Right renal pelvis (tissue), 4 donors: ENCODE measurements around the gene ASTN2. TPM values are rescaled to one million over a fixed set of nuclear protein-coding genes. Genes with fewer than 3 reads are reported as not detected.

ENCODE experiments used
- DNase-seq, 4 donors: peaks; one replicate each; pipeline ENCODE4 v3.0.0-alpha.2; 2013; ENCODE audit warnings: low read depth in 4 of 4, low spot score in 3 of 4, missing footprints in 1 of 4
- polyA plus RNA-seq, 4 donors: library from polyadenylated mRNA; unstranded; fragments of 120-200 nt; gene quantifications; one replicate each; pipeline ENCODE4 v1.2.1, GENCODE V29; 2013; ENCODE audit not compliant: insufficient read length in 4 of 4

The ASTN2 gene
- polyA plus RNA-seq, 4 donors = 15.1 to 17.7 (median 16.1) TPM

DNA sequence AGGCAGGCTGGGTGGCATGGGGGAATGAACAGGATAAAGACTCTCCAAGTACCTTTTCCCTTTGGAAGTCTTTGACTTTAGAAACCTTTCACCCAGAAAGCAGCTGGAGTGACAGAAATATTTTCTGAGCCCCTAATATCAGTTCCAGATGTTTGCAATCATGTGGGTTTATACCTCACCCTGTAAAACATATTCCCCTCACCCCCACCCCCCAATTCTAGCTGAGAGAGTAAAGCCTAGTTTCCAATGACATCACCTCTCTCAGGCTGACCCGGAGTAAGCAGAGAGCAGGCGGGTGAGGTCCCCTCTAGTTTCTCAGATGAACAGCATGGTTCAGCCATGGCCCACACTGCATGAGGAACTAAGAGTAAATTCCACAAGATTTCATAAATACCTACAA lies 810.6 kb downstream of the ASTN2 start:
- DNase-seq = no peak

DNA sequence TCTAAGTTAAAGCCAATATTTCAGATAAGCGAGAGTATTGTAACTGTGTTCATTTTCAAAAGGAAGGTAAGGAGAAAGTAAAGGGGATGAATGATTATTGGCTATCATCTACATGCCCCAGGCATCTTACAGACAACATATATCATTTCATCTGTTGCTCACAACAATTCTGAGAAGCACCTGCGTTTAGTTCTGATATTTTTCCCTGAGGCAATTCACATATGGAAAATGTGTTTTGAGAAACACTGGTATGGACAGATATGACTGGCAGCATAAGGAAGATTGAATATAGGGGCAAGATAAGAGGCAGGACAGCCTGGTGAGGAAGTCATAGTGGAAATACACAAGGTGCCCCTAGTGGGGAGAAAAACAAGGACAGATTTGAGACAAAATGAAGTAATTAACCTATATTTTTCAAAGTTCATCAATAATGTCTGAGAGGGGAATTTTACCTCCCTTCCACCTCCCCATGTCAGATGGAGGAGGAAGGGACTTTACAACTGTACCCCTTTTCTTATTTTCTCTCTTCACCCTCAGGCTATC lies 815.4 kb downstream of the ASTN2 start:
- no peak for DNase-seq

DNA sequence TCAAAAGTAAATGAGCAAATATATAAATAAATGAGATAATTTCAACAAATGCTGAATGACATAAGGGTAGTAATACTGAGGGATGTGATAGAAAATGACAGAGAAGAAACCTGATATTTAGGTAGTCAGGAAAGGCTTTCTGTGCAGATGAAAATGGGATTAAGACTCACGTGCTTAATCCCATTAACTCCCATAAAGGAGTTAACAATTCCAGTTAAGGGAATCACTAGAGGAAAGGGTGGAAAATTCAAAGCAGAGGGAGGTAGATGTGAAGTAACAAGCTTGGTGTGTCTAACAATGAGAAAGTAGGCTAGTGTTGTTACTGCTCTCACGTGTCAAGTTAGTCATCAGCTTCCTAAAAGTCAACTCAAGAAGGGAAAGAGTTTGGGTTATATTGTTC lies 818.2 kb downstream of the ASTN2 start:
- no peak for DNase-seq

DNA sequence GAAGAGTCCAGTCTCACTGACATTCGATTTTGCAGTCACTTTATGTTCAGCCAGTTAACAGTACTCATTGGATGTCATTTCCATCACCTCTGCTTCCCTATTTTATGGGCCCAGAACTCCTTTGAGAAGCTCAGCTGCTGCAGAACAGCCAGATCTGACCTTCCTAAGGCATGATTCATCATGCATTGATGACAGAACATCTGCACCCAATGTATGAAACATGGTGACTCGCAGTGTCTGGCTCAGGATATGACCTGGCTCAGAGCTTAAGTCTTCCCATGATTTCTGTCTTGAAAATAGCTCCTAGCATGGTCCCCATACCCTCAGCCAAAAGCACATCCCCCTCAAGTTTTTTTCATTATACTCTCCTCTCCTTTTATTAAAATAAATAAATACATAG lies 820.3 kb downstream of the ASTN2 start:
- no peak for DNase-seq

DNA sequence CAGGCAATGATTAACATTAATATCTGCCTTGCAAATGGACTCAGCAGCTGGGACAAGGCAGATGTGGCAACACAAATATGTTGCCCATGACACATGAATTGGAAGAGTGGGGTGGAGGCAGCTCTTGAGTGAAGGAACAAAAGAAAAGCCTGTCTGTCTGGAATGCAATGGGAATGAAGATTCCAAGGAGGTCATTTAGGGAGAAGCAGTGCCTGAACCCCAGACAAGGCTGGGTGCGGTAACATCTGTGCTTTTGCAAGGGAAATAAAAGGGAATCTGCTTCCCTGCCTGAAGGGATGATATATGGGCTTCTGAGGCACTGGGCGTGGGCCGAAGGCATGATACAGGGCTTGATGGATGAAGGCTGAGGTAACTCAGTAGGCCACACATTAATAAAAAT lies 821.9 kb downstream of the ASTN2 start:
- DNase-seq = no peak

DNA sequence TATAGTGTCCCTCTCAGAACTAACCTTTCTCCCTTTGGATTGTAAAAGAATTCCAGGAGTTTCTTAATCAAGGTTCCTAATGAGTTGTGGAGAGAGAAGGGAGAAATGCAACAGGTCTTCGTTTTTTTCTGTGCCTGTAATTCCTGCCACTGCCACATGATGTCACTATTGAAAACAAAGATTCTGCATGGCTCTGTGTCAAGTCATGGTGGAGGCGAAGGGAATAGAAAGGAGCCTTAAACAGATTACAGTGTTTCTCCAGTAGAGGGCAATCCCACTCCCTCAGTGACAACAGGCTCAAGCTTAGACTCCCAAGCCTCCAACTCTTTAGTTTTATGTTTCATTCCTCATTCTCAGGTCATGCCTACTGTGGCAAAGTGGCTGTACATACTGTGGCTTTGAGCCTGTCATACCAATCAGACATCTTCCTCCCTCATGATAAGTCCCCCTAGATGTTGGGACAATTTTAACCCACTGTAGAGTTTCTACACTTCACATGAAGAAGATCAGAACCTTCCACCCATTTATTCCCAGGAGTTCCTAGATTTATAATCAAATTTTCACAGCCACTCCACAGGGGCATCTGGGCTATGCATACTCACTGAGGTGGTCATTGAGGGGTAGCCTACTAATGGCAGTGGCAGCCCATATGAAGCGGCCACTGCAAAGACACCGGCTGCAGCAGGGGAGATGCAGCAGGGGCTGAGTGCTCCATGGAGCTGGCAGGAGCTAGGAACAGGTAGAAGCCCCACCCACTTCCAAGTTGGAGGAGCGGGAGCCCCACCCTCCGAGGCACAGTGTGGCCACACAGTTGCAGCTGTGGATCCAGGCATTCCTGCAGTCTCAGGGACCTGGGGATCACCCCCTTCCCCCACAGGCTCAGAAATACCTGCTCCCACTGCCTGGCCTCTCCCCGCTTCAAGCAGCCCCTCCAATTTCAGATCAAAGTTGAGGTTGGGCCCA lies 825.2 kb downstream of the ASTN2 start:
- no peak for DNase-seq

DNA sequence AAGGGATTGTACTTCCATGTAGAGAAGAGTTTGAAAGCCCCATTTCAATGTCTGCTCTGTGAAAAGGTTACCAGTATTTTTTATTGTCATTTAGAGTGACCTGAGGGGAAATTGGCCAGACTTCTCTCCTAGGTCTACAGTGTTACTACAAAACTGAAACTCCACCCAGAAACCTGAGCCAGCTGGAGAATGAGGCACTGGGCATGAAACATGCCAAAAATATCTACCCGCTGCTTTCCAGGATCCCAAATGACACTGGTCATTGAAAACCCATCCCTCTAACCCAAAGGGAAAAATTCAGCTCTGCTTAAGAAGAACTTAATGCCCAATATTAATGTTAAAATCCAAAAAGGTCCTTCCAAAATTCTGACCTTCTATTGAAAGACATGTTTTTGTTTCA lies 826.9 kb downstream of the ASTN2 start:
- no peak for DNase-seq

DNA sequence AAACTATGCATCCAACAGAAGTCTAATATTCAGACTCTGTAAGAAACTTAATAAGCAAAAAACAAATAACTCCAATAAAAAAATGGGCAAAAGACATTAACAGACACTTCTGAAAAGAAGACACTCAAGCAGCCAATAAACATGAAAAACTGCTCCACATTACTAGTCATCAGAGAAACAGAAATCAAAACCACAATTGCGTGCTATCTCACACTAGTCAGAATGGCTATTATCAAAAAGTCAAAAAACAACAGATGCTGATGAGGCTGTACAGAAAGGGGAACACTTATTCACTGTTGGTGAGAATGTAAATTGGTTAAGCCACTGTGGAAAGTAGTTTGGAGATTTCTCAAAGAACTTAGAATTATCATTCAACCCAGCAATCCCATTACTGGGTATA lies 829.0 kb downstream of the ASTN2 start:
- no peak for DNase-seq

DNA sequence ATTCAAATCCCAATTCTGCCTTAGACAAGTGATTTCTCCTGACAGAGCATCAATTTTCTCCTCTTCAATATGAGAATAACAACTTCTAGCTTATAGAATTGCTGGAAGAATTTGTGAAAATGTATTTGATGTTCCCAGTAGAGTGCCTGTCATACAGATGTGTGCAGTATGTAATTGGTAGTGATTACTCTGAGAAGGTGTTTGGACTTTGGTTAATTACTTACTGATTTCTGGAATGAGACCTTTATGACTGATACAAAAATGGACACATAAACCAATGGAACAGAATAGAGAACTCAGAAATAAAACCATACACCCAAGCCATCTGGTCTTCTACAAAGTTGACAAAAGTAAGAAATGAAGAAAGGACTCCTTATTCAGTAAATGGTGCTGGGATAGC lies 829.7 kb downstream of the ASTN2 start:
- DNase-seq = no peak

DNA sequence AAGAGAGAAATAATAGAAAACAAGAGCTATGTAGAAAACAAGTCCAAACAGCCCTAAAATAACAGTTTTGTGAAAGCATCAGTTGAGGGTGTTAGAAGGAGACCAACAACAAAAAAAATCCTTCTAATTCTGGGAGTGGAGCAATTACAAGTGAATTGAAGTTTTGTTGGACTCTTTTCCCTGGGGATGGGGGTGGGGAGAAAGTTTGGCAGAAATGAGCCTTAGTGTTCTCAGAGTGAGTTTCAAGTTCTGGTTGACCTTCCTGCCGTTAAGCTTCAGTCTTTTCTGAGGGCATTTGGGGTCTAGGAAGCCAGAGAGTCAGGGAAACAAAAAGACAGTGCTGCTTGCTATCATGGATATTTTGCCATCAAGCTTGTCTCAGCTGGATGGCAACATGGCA lies 834.0 kb downstream of the ASTN2 start:
- DNase-seq = no peak

DNA sequence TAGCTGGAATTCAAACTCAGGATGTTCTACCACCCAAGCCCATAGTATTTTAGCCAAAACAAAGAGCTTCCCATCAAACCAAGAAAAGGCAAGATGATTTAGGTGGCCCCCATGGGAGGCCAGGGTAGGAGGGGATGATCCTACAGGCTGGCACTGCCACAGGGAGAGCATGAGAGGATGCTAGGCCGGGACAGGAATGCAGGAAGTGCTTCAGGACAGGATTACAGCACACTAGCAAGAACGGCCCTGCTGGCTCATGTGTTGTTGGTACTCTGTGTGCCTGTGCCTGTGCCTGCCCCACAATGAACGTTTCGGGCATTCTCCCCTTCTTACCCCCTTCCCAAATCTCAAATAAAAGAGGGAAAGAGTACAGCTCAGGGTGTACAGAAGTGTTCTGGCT lies 838.5 kb downstream of the ASTN2 start:
- DNase-seq = no peak

DNA sequence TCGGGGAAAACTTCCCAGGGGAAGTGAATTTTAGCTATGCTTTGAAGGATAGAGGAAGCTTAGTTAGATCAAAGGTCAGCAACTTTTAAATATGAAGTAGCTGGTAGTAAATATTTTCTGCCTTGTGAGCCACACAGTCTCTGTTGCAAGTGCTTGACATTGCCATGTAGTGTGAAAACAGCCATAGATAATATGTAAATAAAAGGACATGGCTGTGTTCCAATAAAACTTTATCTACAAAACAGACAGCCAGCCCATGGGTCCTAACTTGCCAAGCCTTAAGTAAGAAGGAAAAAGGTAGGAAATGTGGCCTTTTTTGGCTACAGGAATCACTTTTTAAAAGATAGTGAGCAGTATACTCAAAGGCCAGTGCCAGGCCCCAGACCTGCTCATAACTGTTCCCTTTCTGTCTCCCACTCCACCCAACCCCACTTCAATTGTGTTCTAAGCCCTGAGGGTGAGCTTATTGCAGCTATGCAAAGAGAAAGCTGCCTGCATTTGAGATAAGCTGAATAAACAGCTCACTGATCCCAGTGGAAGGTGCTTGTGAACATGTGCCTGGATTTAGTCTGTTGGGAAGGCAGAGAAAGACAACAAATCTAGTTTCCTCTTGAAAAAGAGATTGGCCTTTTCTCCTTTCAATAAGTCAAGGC lies 840.7 kb downstream of the ASTN2 start:
- no peak for DNase-seq

DNA sequence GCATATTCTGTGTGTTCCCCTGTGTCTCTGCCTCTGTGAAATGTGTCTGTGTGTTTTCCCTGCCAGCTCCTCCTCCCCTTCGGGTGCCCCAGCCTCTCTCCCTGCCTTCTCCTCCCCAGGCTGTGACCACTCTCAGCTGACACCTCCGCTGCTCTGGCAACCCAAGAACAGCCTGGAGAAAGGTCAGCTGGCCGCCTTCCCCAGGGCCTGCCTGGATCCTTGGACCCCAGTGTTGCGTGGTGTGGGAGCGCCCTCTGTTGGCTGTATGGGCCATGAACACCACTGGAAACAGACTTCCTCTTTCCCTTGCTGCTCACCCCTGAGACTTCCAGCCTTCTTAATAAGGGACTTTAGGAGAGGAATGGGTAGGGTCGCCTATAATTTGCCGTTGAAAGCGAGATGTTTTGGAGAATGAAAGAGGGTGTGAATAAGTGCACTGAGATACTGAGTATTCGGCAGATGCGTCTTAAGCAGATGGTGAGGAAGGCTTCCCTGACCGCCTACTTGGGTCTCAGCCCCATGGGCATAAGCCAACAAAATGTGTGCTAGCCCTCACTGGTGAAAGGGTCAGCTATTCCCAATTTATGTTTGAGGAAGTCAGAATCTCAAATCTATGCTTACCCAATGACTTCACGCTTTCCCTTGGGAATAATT lies 842.6 kb downstream of the ASTN2 start:
- peak; percentile 77 to 80 (median 80) for DNase-seq

DNA sequence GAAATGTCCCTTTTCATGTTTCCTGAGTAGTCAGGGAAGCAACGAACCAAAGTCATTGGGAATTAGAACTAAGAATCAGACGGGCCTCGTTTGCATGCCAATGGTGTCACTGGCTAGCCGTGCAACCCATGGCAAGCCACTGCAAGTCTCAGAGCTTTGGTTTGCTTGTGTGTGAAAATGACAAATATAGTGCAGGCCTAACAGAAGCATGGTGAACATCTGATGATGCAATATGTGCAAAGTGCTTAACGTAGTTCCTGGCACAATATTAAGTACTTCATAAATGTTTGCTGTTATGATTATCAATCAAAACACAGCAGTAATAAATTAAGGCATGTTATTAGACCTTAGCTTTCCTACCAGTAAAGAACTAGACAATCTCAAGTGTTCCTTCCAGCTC lies 845.7 kb downstream of the ASTN2 start:
- no peak for DNase-seq

DNA sequence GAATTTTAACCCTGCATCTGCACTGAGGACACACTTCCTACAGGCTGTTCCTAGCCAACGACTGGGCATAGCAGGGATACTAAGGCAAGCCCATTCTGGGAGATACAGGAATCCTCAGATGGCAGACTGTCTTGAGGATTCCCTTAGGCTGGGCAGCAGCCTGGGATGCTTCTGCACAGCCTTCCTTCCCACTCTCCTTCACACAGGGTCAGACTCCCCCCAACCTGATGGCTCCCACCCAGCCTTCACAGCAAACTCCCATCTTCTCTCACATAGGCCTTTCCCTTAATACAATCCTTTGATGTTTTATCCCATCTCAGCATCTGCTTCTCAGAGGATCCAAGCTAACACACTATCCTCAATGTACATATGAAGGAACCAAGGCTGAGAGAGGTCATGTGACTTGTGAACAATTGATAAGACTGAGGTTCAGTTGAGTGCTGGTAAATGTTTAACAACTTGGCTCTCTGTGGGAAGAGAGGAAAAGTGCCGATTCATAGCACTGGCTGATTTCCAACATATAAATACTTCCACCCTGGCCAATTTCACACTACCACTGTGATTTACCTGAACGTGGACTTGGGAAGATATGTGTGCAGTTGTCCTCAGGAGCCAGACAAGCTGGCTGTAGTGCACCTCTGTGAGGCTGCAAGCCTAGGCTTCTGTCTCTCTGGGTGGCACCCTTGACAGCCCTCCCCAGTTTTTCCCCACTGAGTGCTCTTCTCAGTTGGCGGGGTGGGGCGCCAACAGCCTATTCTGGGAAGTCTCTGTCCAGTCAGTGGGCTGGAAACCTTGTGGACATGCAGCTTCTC lies 848.0 kb downstream of the ASTN2 start:
- no peak for DNase-seq

DNA sequence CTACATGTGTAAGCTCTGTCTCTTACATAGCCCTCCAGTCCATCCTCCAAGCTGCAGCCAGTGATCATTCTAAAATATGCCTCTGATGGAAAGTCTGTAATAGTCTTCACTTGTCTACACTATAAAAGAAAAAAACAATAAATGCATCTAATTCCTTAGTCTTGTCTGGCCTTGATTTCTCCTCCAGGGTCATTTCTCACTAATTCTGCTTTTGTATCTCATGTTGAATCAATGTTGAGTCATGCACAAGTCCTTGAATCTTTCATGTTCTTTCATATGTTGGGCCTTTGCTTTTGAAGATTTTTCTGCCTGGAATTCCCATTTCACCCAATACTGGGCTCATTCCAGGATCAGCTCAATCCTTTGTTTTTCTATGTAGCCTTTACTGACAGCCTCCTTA lies 848.9 kb downstream of the ASTN2 start:
- DNase-seq = no peak

DNA sequence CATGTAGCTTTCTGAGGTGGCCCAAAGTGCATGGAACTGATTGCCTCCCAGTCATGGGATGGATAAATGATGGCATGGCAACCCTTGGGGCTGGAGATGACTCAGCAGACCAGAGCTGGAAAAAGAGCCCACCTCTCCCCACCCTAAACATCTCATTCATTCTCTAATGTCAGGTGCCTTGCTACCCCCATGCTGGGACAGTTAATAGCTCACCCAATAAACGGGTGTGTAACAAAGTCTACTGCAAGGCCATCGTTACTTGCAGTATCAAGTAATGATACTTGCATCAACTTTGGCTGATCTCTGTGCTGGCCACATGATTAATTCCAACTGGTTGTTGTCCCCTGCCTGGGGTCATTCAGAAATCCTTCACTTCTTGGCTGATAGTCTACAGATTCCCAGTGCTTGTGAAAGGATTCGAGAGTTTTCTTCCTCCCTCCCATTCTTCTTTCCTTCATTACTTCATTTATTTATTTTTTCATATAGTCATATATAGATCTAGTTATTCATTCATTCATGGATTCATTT lies 850.5 kb downstream of the ASTN2 start:
- DNase-seq = no peak

DNA sequence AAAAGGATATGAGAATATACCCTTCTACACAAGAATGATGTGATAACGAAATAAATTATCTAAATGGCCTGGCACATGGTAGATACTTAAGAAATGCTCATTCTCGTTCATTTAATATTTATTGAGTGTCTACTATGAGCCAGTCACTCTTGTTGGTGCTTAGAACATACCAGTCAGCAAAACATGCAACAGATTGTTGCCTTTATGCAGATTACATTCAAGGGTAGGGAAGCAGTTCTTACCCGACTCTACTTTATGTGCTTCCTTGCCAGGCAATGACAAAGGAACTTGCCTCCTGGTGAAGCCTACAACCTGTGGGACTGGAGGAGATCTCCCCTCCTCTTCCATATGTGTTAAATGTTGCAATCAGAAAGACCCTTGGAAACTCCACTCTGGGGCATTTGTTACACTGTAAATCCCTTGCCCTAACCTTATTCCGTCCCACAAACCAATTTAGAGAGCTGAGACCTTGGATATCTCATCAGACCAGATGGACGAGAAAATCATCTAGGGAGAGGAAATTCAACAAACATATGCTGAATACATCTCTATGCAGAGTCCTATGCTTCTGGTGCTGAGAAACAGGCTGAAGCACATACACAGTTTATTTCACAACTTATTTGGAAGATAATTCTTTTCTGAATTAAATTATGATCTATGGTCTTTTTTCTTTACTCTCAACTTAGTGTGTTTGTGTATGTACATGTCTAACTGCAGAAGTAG lies 855.9 kb downstream of the ASTN2 start:
- DNase-seq = no peak

DNA sequence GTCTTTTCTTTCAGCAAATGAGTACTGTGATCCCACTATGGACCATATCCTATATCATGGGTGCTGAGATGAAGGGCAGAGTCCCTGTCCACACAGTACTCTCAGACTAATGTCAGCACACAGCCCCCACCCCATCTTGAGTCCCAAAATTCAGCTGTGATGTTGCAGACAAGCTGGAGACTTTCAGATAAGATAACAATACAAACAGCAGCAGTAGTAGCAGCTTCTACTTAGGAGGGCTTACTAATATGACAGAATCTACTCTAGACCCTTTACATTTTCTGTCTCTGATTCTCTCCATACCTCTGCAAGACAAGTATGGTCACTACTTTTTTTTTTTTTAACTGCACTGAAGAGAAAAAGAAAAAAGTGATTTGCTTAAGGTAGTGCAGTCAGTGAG lies 856.8 kb downstream of the ASTN2 start:
- DNase-seq = no peak
